CD4-positive, alpha-beta T cell treated with Interferon gamma for 1 hour (primary cell): Measurements from ENCODE around the gene TRMT2A.

ENCODE experiments used
- DNase-seq: peaks from one replicate; pipeline ENCODE4 v3.0.0-alpha.2; 2020

Gene TRMT2A

GRCh38 chr22:20117633-20118299, 740 bp upstream of the TRMT2A start:
- DNase-seq, result peak; percentile 39

GRCh38 chr22:20116376-20116950, 563 bp downstream of the TRMT2A start:
- DNase-seq, result no peak

- DNase-seq, result no peak
Measured at GRCh38 chr22:20115691-20116375, 1.2 kb downstream of the TRMT2A start, which contains the start of gene RANBP1. TSS of gene RANBP1 (plus strand) at chr22:20116104. CDS start at chr22:20116185, 81 bp downstream.

- no peak for DNase-seq
Measured at GRCh38 chr22:20114506-20115475, 2.2 kb downstream of the TRMT2A start.

- DNase-seq, result no peak
Measured at GRCh38 chr22:20113551-20114310, 3.3 kb downstream of the TRMT2A start.

- DNase-seq, result no peak
Measured at GRCh38 chr22:20112623-20113511, 4.2 kb downstream of the TRMT2A start.

GRCh38 chr22:20111689-20112622, 5.1 kb downstream of the TRMT2A start:
- DNase-seq, result no peak

GRCh38 chr22:20111045-20111688, 5.9 kb downstream of the TRMT2A start:
- peak; percentile 31 for DNase-seq

GRCh38 chr22:20110359-20110985, 6.6 kb downstream of the TRMT2A start:
- DNase-seq, result no peak

- no peak for DNase-seq
Measured at GRCh38 chr22:20109411-20110358, 7.3 kb downstream of the TRMT2A start.

- no peak for DNase-seq
Measured at GRCh38 chr22:20108757-20109230, 8.2 kb downstream of the TRMT2A start.

- DNase-seq, result no peak
Measured at GRCh38 chr22:20107951-20108756, 8.9 kb downstream of the TRMT2A start.

GRCh38 chr22:20107471-20107901, 9.5 kb downstream of the TRMT2A start:
- no peak for DNase-seq

GRCh38 chr22:20106849-20107237, 10.2 kb downstream of the TRMT2A start:
- DNase-seq, result no peak

GRCh38 chr22:20106205-20106848, 10.7 kb downstream of the TRMT2A start:
- no peak for DNase-seq
